HG03175 (cell line): ENCODE measurements around the gene WDR18.

Experiments used
- ATAC-seq: cut with Tn5 transposase; IDR thresholded peaks from one replicate; pipeline ENCODE4 v1.9.1; 2021; ENCODE audit warnings: mild to moderate bottlenecking, moderate library complexity; ENCODE audit not compliant: unreplicated experiment

The WDR18 gene

DNA sequence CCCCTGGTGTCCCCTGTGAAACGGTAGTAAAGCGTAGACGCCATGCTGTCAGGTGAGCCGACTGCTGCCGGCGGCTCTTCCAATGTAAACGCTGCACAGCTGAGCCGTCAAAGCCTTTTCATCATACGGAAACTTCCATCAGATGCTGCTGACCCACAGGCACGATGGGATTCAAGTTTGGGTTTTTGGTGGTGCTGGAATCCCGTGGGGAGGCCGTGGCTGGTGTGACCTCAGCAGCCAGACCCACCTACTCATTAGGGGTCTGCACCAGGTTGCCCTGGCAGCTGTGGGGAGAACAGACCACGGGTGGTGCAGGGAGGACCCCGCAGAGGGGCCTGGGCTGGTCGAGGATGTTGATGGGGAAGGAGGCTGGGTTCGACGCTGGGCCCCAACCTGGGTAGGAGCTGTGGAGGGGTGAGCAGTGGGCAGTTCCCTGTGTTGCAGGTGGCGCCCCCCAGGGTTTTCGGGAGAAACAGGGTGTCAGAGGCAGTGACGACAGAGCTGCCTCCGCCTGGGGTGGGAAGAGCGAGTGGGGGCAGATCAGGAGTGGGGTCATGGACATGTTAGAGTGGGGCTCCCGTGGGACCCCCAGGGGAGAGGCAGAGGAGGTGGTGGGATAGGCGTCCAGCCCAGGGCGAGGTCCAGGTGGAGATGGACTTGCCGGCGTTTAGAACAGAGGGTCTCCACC, 22.7 kb downstream of the WDR18 start:
- no peak for ATAC-seq

DNA sequence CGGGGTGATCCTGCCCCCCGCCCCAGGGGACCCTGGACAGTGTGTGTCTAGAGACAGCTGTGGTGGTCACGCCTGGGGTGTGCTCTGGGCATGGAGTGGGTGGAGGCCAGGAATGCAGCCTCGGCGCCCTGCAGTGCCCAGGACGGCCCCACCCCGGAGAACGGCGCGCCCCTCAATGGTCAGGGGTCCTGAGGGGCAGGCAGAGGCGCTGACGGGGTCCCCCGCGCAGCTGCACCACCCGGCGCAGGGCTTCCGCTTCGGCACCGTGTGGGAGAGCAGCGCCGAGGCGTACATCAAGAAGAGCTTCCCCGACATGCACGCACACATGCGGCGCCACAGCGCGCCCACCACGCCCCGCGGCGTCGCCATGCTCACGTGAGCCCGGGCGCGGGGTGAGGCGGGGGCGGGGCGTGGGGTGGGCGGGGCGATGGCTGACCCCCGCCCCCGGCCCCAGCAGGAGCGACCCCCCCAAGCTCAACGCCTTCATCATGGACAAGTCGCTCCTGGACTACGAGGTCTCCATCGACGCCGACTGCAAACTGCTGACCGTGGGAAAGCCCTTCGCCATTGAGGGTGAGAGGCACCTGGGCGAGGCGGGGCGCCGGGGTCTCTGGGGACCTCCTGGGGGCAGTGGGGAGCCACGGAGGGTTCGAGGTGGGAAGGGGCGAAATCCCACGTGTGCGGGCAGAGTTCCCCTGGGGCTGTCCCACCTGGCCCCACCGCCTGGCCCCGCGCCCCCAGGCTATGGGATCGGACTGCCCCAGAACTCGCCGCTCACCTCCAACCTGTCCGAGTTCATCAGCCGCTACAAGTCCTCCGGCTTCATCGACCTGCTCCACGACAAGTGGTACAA, 23.5 kb downstream of the WDR18 start:
- no peak for ATAC-seq

DNA sequence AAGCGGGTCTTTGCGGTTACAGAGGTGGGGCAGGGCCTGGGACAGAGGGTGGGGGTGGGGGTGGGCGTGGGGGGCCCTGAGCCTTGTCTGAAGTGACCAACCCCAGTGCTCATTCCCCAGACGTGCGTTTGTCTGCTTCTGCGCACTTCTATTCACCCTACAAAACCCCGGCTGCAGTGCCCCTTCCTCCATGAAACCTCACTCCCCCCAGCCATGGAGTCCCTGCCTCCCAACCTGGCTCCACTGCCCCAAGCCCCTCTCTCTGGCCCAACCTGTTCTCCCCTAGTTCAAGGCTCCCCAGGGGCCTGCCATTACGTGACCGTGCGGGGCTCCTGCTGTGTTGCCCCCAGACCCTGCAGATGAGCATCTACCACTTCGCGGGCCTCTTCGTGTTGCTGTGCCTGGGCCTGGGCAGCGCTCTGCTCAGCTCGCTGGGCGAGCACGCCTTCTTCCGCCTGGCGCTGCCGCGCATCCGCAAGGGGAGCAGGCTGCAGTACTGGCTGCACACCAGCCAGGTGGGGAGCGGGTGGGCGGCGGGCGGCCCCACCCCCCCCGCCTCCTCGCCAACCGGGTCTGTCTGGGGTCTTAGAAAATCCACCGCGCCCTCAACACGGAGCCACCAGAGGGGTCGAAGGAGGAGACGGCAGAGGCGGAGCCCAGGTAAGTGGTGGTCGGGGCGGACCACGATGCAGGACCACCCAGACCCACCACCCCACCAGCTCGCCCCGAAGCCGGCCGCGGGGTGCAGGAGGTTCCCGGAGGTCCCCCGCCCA, 24.3 kb downstream of the WDR18 start:
- ATAC-seq, result no peak

DNA sequence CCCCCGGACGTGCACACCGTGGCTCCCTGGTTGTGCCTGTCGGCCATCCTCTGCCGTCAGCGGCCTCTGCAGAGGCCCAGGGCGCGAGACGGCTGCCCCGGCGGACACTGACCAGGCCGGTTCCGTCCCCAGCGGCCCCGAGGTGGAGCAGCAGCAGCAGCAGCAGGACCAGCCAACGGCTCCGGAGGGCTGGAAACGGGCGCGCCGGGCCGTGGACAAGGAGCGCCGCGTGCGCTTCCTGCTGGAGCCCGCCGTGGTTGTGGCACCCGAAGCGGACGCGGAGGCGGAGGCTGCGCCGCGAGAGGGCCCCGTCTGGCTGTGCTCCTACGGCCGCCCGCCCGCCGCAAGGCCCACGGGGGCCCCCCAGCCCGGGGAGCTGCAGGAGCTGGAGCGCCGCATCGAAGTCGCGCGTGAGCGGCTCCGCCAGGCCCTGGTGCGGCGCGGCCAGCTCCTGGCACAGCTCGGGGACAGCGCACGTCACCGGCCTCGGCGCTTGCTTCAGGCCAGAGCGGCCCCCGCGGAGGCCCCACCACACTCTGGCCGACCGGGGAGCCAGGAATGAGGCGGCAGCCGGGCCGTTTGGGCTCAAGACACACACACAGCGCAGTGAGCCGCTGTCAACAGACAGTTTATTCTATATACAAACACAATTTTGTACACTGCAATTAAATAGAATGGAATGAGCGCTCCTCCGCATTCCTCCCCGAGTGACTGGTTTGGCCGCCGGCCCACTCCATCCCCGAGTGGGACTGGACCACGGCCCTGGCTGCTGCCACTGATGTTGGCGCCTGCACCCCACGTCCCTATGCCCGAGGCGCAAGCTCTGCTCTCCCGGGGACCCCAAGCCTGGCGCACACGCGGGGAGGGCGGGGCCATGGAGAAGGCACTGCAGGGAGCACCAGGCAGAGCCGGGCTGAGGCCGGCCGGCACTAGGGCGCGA, 25.2 kb downstream of the WDR18 start:
- no peak for ATAC-seq

DNA sequence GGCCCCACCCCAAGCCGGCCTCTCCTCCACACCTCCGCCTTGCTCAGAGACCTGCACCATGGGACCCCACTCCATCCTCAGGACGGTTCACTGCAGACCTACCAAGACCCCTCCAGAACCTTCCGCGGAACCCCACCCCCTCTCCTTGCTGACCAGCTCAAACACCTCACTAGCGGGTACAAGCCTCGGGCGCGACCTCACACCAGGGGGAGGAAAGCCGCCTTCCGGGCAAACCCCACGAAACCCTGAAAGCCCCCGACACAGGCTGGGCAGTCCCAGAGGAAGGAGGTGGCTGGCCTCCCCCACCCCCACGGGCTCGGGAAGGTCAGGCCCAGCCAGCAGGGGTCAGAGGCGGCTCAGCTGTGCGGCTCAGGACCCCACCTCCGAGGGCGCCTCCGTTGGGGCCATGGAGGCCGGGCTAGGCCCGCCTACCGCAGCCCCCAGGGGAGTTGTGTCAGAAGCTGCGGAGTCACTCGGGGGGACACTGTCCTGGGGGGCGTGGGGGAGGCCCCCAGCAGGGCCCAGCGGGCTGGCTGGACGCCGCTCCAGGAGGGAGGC, 25.9 kb downstream of the WDR18 start:
- no peak for ATAC-seq

DNA sequence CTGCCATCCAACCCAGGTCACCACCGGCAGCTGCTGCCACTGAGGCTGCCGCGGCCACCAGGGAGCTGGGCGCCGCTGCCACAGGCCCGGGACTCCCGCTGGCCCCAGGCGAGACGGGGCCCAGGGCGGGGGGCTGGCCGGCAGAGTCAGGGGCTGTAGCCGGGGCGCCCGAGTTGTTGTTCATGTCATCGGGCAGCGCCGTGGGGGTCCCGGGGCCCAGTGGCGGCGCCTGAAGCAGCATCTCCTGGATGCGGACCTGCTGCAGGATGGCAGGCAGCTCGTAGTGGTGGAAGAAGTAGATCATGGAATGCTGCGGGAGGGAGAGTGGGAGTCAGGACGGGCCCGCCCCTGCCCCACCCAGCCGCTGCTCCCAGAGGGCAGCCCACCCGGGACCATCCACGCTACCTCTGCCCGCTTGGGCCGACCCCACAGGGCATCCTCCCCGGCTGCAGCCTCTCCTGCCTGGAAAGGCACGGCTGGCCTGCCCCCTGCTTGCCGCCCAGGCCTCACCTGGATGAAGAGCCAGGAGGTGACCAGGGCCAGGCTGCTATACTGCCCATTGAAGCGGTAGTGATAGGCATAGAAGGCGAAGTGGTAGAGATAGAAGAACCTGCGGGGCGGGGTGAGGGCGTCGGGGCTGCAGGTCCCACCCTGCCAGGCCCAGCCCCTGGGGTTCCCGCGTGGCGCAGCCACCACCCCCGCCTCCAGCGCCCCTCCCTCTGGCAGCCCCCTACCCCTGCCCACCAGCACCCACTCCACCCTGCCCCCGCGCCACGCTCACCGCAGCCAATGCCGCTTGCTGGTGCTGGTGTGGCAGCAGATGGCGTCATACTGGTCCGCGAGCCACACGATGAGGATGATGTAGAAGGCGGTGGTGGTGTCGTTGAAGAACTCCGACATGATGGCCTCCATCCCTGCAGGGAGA, 26.7 kb downstream of the WDR18 start:
- no peak for ATAC-seq

DNA sequence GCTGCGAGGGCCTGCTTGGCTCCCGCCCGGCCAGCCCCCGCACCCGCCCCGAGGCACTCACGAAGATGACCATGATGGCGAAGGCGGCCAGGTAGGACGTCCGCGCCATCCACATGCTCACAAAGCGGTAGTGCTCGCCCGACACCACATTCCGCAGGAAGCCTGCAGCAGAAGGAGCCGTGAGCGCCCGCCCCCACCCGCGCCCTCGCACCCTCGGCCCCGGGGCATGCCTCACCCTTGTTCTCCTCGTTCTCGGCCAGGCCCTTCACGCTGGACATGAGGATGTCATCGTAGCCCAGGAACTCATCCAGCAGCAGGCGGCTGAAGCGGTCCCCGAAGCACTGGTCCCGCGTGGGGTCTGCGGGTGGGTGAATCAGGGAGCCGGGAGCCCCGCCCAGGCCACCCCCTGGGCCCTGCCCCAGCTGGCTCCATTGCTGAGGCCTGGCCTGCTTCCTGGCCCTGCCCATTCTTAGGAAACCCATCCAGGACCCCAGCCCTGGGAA, 27.7 kb downstream of the WDR18 start:
- ATAC-seq, result no peak

DNA sequence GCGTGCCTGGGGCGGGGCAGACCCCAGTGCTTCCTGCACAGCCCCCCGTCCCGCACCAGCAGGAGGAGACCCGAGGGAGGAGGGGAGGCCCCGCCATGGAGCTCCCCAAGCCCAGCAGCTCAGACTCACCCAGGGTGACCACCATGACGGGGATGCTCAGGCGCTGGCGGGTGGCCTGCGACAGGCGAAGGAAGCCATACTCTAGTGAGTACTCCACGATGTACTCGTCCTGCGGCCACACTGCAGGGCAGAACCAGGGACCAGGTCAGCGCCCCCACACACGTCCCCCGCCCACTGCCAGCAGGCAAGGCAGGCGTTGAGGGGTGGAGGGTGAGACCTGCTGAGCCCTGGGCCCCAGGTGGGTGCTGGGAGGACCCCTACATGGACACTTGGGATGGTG, 28.2 kb downstream of the WDR18 start:
- ATAC-seq, result no peak

DNA sequence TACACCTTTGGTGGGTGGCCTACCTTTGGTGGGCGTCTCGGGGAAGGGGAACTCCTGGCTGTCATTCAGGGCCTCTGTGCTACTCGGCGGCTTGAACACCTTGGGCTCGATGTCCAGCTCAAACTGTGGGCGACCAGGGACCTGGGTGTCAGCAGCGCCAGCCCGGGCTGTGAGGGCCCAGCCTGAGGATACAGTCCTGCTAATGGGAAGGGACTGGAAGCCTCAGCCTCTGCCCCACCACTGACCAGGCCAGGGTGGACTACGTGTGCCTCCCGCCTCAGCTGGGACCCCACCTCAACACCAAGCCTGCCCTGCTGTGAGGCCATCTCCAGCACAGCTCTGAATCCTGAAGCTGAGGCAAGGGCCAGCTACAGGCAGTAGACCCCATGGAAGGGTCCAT, 29.1 kb downstream of the WDR18 start:
- ATAC-seq, result no peak

DNA sequence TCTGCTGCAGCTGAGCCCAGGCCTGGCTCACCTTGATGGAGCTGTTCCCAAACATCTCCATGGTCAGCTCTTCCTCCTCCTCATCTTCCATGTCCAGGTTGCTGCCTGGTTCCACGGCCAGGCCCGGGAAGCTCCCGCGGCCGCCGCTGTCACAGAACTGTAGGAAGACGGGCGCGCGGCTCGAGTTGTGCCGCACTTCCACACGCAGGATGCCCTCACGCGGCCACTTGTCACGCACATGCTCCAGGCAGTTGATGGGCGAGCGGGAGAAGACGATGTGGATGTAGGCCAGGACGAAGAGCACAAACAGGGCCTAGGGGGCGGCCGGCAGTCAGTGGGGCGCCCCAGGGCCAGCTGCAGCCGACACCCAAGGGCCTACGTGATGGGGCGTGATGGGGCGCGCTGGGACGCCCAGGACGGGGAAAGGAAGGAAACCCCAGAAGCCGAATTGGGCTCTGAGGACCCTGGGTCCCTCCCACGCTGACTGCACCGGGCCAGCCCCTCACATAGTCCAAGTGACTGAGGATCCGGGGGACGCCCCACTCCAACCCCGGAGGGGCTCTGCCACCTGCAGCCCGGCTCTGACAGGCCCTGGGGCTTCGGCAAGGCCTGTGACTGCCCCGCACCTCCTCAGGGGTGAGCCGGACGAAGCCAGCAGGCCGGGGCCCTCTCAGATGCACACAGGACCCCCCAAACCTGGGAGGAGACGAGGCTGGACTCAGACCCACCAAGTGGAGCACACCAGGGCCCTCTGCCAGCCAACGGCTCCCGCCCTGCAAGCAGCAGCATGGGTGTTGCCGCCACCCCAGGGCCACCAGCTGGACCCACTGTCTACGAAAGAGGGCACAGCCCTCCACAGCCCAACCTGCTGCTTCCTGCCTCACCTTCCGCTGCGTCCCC, 30.3 kb downstream of the WDR18 start:
- ATAC-seq, result no peak

DNA sequence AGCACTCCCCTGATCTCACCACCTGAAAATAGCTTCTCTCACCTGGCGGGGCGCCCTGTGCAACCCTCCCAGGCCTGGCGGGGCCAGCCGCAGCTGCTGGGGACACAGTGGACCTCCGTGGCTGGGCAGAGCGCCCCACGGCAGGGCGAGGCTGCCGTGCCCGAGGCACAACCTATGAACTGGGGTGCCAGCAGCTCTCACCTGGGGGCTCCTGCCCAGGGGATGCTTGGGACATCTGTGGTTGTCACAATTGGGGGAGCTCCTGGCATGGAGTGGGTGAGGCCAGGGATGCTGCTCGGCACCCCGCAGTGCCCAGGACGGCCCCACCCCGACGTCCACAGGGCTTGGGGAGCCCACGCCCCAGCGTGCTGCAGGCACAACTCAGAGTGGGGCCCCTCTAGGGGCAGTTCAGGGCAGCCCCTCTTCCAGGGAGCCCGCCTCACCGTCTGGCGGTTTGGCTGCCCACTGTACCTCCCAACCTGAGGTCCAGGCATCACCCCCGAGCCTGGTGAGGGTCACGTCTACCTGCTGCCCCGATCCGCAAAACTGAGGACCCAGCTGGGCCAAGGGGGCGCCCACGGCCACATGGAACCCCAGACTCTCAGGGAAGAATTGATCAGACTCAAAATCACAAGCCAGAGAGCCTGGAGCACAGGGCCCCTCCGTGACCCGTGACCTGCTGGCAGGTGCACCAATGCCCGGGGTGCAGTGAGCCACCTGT, 31.1 kb downstream of the WDR18 start:
- ATAC-seq, result no peak

DNA sequence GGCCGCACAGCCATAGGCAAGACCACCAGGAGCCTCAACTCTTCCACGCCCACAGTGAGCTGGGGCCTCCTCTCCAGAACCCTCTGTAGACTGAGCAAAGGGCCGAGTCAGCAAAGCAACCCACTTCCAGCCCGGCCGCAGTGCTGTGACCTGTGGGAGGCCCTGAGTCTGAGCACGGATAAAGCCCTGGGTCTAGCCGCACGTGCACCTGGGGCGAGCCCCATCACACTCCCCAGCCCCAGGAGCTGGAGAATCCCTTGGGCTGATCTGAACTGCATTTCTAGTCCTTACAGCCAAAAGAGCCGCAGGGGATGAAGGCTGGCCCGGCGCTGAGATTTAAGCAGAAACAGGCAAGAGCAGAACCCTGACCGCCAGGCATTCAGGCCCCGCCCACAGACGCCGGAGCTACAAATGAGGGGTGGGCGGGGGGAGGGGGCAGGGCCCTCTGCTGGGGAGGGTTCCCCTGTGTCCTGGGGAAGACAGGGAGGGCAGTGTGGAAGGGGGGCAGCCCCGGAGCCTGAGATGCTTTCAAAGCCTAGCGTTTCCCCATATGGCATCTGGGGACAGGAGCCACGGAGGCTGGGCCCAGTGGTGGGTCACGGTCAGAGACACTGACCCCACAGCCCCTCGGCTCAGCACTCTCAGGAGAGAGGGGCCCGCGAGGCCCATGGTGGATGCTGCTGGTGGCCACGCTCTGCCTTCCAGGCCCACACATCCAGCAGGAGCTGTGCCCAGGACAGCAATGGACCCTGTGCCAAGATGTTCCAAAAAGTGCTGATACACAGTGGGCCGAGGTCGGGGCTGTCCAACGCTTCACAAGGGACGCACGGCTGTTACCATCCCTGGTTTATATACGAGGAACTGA, 31.9 kb downstream of the WDR18 start:
- ATAC-seq, result no peak

DNA sequence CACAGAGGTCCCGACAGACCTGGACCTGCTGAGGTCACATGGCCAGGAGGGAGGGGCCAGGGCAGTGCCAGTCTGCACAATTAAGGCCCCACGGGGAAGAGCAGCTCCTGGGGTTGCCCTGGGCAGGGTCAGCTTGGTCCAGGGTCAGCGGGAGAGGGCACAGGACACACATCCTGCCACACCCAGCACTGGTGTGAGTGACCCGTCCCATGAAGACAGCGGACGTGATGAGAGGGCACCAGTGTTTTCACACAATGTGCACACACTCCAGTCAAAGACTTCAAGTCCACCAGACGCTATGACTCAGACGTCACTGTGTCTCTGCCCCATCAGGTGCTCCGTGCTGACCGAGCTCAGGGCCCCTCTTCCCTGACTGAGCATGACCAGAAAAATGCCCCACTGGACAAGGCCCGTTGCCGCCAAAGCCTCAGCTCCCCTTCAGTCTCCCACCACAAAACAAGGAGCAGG, 32.5 kb downstream of the WDR18 start:
- ATAC-seq, result no peak

DNA sequence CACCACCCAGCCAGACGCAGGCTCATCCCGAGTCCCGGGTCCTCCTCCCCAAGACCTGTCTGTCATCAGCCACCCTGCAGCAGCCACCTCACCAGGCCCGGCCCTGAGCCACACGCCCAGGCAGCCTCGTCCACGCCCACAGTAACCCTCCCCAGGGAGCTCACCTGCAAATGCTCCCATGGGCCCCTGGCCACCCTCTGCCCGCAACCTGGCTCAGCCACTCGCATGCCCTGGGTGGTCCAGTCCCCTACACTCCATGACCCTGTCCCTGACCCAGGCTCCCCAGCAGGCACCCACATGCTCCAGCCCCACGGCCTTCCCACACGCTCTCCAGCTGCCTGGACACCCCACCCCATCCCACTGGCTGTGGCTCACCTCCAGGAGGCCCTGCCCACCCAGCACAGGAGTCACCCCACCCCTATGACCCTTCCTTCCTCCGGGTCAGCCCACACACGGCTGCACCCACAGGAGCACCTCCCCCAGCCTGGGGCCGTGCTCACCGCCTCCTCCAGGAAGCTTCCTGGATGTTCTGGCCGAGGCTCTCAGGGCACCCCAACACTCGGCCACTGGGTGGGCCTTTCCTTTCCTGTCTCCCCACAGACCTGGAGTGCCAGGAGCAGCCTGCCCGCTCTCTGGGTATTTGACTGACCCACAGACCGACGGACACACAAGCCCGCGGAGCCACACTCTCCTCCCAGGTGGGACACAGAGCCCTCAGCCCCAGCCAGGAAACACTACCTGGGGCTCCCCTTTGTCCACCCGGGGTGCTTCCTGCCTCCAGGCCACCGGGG, 33.2 kb downstream of the WDR18 start:
- no peak for ATAC-seq

DNA sequence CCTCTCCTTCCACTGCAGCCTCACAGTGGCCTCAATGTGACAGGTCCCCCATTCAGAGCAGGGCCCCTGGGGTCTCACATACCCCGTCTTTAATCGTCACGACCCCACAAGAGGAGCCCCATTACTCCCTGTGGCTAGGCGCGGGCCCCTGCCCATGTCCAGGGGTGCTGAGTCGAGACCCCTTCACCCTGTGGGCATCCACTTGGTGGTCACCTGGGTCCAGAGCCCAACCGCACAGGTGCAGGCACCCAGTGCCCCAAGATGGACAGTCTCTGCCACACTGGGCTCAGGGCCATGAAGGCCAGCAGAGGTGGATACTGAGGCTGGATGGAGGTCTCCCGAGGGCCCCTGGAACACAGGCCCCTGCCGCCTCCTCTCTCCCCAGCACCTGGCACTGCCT, 33.8 kb downstream of the WDR18 start:
- no peak for ATAC-seq

DNA sequence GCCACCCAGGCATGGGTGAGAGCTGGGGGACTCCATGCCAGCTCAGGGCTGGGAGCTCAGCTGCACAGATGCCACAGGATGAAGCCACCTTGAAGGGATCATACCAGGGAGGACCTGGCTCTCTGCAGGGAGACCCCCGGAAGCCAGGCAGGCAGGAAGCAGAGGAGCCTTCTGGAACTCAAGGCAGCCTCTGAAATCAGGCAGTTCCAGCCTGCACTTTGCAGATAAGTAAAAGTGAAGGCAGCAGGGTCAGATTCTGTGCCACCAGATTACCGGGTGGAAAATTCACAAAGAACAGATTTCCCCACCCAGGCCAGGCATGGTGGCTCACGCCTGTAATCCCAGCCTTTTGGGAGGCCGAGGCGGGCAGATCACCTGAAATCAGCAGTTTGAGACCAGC, 34.2 kb downstream of the WDR18 start:
- ATAC-seq, result no peak
